NK-92 (cell line): ENCODE results near the gene AMPD3.
"Not testable (repeated sequence)": the region's sequence is repeated elsewhere in the genome, so short reads cannot be mapped to it uniquely, and the experiment has no call there.

Experiments used
- DNase-seq: peaks from one replicate; lab custom pipeline; 2025; ENCODE audit not compliant: unreplicated experiment; lab: John Stamatoyannopoulos, UW

Gene AMPD3

DNA sequence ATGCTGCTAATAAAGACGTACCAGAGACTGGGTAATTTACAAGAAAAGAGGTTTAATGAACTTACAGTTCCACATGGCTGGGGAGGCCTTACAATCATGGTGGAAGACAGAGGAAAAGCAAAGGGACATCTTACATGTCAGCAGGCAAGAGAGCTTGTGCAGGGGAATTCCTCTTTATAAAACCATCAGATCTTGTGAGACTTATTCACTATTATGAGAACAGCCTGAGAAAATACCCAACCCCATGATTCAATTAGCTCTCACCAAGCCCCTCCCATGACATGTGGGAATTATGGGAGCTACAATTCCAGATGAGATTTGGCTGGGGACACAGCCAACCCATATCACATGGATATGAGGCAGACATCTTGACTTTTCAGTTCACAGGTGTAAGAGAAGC, 18.4 kb upstream of the AMPD3 start:
- not testable (repeated sequence) for DNase-seq

GRCh38 chr11:10438458-10438857, 16.6 kb upstream of the AMPD3 start:
- DNase-seq: no peak

DNA sequence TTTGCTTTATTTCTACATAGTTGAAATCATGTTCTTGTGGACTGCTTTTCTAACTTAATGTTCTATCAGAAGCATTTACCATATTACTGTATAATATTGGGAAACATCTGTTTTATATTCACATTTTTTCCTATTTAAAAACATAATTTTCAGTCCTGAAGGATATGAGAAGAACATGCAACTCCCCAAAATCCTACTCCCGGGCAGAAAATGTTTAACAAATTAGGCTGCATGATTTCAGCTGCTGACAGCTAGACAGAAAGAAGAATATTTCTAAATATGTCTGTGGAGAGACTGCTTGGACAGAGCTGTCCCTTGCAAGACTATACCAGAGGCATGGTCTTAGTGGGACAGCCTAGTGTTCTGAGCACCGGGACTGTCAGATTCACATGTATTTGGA, 15.7 kb upstream of the AMPD3 start:
- no peak for DNase-seq

GRCh38 chr11:10439924-10440323, 15.1 kb upstream of the AMPD3 start:
- no peak for DNase-seq

- no peak for DNase-seq
Measured at GRCh38 chr11:10440401-10440800, 14.7 kb upstream of the AMPD3 start.

- no peak for DNase-seq
Measured at GRCh38 chr11:10441091-10441490, 14.0 kb upstream of the AMPD3 start.

DNA sequence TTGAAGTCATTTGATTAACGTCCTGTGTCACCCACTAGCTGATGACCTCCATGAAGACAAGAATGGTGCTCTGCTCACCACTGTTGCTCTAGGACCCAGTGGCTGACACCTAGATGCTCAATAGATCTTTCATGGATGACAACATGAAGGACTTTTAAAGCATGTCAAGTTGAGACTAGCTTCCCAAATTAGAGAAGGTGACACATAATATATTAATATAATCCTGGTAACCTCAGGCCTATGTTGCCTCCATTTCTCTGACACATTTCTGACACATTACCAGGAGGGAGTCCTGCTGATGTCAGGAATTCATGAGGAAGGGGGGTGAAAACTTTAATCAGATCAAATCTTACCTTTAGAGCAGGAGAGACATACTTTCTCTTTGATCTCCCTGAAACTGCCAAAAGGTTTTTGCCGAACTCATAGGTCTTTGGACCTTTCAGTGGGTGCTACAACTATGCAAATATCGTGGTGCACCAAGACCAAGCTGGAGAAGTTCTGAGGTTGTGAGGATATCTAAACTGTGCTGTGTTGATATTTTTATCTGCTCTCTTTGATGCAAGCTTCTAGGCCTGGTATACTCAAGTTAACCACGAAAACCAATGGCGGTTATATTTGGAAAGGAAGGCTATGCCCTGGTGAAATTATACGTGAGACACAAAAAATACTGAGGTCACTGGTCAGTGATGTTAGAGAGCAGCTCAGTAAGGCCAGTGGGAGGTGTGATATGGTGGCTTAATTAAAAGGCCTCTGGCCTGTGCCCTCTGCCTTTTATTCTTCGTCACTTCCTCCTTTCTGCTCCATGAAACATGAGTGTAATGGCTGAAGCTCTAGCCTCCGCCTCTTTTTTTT, 13.2 kb upstream of the AMPD3 start:
- no peak for DNase-seq

DNA sequence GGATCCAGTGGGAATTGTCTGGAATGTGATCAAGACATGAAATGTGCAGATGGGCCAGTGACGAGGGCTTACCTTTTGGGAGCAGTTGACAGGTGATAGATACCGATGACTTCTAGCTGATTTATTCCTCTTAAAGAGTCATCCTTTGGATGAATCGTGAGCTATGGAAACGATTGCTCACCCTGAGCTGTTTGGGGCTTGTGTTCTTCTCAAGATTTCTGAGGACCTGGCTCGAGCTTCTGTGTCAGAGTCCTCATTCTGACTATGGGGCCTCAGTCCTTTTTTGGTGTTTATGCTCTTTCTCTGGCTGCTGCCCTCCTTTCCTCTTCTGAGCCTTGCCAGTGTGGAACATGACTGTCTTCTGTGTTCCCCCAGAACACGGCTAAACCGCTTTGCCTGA, 11.9 kb upstream of the AMPD3 start:
- DNase-seq: no peak

DNA sequence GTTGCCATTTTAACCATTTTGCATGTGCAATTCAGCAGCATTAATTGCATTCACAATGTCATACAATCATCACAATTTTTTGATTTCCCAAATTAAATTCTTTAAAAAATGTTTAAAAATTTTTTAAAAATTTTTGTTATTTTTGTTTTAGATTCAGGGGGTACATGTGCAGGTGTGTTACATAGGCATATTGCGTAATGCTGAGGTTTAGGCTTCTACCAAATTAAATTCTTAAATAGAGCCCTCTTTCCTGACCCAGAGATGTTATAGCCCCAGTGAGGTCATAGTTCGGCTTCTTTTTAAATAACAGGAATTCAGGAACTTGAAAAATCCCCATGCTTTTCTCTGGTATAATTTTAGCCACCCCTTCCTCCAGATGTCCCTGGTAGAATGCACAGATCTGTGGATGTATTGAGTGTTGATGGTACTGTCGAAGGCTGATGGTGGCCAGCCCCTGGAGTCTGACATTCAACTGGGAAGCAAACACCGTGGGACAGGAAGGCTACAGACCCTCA, 11.3 kb upstream of the AMPD3 start:
- DNase-seq: no peak

DNA sequence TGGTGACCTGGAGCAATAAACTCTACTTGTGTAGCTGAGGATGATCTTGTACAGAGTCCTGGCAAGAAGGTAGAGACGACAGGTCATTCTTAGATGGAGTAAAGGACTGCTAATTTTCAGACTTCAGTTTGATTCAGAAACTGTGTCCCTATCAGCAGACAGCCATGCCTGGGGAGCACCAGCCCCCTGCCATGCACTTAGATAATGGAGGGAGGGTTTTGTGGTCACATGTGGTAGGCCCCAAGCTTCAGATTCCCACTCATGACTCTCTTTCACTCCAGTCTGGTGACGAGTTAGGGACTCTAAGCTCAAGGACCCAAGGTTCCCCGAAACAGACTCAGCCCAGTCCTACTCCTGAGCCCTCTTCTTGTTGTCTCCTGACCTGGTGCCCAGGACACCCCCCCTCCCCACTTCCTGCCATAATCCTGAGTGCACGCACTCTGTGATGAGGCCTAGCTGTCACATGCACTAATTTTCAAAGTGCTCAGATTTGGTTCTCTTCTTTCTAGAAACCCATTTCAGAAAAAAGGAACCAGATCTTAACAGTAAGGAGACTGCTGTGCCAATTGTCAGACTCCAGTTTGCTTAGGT, 10.2 kb upstream of the AMPD3 start:
- DNase-seq: no peak

- no peak for DNase-seq
Measured at GRCh38 chr11:10447445-10447844, 7.6 kb upstream of the AMPD3 start.

- no peak for DNase-seq
Measured at GRCh38 chr11:10450462-10451425, 4.3 kb upstream of the AMPD3 start.

DNA sequence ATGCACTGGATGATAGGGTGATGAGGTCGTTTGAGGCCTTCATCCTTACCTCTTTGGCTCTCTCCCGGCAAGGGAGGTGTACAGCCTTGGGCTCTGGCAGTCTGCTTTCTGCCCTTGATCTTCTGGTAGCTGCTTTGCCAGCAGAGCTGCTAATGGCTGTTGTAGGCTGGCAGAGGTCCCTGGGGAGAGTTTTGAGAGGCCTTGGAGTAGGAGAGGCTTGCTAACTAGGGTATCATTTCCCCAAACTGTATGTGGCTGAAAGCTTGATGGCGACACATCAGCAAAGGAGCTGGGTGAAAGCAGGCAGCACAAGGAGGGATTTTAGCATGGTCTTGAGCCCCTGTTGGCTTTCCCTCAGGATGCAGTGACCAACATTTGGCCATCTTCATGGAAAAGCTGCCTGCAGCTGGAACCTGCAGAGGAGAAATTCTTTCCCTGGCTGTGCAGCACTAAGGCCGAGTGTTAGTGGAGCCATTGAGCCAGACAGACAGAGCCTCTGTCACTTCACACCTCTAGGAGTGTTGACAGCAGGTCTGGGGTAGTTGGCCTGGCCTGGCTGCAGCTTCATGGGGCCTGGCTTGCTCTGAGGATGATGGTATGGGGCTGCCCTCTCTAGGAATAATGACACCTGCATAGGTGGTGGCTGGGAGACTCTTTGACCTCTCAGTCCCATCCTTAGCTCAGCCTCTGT, 3.5 kb upstream of the AMPD3 start:
- DNase-seq: no peak

- DNase-seq: no peak
Measured at GRCh38 chr11:10452211-10452767, 2.8 kb upstream of the AMPD3 start.

GRCh38 chr11:10453261-10453660, 1.8 kb upstream of the AMPD3 start:
- DNase-seq: no peak

DNA sequence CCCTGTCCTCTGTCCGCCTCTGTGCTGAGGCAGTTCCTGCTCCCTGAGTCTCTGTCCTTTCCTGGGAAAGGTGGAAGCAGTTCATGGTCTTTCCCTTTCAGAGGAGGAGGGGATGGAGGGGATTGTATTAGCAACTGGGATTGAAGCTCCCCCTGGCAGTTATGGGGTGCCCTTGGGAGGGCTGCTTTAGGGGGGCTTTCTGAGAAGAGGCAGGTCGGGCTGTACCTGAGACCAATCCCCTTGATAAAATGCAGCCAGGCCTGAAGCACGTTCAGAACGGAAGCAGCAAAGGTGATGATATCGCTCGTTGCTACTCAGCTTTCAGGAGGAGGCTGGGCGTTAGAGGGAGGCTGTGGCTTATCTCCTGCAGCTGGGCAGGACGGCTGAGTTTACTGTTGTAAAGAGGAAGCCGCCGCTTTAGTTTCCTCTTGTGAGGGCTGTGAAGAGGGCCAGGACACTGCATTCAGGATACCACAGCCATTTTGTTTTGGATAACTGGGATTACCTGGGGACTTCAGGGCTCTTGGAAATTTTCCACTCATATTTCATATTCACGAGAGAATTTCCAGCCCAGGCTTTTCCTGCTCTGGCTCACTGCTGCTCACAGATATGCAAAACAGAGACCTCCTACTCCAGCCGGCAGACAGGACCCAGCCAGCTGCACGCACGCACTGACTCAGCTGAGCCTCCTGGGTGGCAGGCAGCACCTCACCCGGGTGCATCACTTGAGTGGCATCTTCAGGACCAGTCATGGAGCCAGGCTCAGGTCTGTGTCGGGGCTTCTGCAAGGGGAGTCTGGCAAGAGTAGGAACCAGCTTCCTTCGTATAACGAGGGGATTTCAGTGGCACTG, 798 bp downstream of the AMPD3 start:
- no peak for DNase-seq

GRCh38 chr11:10456519-10456918, 1.5 kb downstream of the AMPD3 start:
- no peak for DNase-seq

- no peak for DNase-seq
Measured at GRCh38 chr11:10457901-10458300, 2.8 kb downstream of the AMPD3 start.
